ENCODE measurements around the gene XAF1.

DNA sequence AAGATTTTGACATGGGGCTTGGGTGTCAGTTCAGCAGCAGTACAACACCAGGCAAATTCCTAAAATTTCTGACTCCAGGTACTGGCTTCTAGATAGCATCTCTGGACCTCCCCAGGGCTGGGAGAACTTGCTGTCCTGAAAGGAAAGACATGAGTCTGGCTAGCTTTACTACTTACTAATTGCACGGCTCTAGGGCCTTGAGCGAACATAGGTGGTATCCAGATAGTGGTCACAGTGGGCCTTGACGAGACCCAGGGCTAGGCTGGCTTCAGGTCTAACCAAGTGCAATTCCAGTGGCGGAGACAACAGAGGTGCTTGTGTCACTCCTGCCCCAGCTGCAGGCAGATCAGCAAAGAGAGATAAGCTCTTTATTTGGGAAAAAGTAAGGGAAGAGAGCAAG, 26.3 kb upstream of the XAF1 start:
- TF ChIP-seq YY1 (IDR thresholded peaks at IDR 0.05; ENCODE audit: insufficient read depth, insufficient read length) (no peak), SUZ12 (IDR thresholded peaks at IDR 0.05; ENCODE audit: extremely low read depth, insufficient read depth, insufficient read length) (no peak), ZNF274 (IDR thresholded peaks at IDR 0.05; ENCODE audit: low read depth, low read length) (no peak)

All from NT2/D1 (cell line).